KBM-7 (cell line): ENCODE results near the gene MCRS1.

Experiments
- DNase-seq: peaks from one replicate; pipeline ENCODE4 v3.0.0-alpha.2; 2015
- in situ Hi-C: fragments of 300-500 bp; cut with MboI; formaldehyde crosslinking; loops from 2 replicates; pipeline ENCODE4 v1.14.3; 2020; ENCODE audit warnings: low sequenced_read_pairs, low pct_unique_long_range_greater_than_20kb, mixed read lengths

MCRS1 gene

DNA sequence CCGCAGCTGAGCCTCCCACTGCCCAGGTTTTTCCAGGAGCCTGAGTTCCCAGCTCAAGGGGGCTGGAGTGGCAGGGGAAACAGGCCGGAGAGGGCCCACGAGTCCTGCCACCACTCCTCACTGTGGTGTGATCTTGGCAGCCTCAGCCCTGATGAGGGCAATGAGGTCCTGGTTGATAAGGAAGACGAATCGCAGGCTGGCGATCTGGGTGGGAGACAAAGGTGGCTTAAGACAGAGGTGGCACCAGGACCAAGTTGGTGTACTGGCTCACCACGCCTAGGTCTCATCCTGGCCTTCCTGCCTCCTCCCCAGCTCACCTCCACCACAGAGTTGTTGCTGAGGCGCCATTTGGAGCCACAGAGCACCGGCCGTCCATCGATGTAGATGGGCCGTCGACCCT lies 9.4 kb downstream of the MCRS1 start:
- in situ Hi-C loops: no loop called here
- no peak for DNase-seq

DNA sequence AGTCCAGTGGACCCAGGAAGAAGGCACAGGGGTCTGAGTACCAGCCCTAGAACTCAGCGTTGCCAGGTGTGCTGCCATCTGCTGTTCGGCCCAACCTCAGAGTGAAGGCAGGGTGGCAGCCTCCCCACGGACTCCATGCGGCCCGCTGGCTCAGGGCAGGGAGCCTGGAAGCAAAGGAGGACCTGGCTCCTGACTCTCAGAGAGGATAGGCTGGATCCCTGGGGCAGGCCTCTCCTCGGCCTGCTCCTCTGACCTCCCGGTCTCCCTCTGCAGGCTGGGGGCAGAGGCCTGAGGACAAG lies 10.1 kb downstream of the MCRS1 start:
- no peak for DNase-seq
- in situ Hi-C loops: no loop called here

DNA sequence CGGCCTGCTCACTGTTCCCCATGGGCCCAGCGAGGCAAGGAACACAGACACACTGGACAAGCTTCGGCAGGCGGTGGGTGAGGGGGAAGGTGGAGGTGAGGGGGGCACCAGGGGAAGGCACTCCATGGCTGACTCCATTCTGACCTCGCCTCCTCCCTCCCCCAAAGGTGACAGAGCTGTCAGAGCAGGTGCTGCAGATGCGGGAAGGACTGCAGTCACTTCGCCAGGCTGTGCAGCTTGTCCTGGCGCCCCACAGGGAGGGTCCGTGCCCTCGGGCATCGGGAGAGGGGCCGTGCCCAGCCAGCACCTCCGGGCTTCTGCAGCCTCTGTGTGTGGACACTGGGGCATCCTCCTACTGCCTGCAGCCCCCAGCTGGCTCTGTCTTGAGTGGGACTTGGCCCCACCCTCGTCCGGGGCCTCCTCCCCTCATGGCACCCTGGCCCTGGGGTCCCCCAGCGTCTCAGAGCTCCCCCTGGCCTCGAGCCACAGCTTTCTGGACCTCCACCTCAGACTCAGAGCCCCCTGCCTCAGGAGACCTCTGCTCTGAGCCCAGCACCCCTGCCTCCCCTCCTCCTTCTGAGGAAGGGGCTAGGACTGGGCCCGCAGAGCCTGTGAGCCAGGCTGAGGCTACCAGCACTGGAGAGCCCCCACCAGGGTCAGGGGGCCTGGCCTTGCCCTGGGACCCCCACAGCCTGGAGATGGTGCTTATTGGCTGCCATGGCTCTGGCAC lies 10.6 kb downstream of the MCRS1 start:
- in situ Hi-C loops: no loop called here
- no peak for DNase-seq

DNA sequence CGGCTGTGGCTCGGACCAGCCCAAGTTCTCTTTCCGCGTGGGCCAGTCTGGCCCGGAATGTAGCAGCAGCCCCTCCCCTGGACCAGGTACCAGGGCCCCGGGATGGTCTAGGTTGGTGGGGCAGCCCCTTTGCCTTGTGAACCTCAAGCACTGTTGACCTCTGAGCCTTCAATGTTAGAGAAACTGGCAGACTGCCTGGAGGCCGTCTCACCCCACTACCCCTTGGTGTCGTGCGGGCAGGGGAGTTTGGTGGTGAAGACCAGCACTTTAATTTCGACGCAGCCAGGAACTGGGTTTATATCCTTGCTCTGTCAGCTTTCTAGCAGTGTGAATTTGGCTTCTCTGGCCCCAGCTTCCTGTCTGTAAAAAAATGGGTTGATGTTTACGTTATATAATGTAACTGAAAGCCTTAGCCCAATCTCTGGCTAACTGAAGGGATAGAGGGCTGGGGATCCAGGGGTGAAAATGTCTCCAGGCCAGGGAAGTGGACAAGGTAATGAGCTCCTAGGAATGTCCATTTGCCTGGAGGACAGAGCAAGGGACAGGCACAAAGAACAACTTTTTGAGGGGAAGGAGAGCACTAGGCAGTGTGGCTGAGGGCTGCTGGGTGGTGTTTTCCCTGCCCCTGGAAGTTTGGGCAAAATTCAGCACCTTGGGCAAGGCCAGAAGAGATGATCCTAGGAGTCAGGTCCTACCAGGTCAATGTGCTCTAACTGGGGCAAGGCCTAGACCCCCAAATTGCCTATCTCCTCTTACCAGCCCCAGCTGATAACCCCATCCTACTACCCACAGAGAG lies 11.4 kb downstream of the MCRS1 start:
- in situ Hi-C loops: no loop called here
- DNase-seq: no peak

DNA sequence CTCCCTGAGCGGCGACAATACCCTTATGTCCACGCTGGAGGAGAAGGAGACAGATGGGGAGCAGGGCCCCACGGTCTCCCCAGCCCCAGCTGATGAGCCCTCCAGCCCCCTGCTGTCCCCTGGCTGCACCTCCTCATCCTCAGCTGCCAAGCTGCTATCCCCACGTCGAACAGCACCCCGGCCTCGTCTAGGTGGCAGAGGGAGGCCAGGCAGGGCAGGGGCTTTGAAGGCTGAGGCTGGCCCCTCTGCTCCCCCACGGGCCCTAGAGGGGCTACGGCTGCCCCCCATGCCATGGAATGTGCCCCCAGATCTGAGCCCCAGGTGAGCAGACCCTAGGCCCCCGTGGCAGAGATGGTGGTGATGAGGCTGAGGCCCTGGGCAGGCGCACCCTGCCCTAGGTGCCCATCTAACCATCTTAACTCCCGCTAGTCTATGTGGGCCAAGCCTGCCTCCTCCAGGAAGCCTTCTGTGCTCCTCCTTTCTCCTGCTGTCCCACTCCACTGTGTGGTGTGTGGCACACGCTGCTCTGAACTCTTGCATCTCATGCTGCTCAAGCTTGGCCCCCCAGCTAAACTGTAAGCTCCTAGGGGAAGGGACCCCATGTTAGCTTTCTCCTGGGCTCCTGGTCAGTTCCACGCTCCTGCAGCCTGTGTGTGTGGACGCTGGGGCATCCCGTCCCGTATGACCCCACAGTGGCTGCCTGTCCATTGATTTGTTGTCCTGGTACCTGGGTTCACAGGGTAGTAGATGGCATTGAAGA lies 12.1 kb downstream of the MCRS1 start:
- in situ Hi-C loops: no loop called here

DNA sequence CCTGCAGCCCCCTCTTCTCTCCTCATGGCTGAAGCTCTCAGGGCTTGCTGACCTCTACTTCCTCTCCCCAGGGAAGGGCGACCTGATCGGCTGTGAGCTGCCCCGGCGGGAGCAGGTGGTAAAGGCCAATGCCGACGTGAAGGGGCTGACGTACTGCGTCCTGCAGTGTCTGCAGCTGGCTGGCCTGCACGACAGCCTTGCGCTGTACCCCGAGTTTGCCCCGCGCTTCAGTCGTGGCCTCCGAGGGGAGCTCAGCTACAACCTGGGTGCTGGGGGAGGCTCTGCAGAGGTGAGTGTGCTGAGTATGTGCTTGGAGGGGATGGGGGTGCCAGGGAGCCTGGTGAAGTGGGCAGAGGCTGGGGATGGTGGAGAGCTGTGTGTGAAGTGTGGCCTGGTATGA lies 13.7 kb downstream of the MCRS1 start:
- no peak for DNase-seq
- in situ Hi-C loops: no loop called here

More for the DNA sequence above, 12.1 kb downstream of the MCRS1 start:
- no peak for DNase-seq

DNA sequence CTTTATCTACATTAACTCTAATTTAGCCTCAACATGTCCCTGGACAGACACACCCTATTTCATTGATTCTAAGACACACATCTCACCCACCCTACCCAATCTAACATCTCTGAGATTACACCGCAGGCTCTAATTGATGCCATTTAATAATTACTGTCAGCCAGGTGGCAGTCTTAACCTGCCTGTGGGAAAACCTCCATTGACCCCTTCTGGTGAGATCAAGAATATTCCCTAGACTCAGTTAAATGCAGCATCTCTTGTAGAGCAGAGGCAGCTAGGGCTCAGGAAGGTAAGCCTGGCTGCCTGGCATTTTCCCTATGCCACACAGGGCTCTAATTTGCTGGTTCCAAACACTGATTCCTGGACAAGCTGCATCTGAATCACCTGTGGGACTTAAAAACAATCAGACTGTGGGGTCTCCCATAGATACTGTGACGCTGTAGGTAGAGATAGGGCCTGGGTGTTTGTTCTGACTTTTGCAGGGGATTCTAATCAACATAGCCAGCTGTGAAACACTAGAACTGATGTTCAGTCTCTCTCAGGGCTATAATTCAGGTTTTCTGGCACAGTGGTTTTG lies 14.3 kb downstream of the MCRS1 start:
- in situ Hi-C loops: no loop called here
- DNase-seq: peak; percentile 40

DNA sequence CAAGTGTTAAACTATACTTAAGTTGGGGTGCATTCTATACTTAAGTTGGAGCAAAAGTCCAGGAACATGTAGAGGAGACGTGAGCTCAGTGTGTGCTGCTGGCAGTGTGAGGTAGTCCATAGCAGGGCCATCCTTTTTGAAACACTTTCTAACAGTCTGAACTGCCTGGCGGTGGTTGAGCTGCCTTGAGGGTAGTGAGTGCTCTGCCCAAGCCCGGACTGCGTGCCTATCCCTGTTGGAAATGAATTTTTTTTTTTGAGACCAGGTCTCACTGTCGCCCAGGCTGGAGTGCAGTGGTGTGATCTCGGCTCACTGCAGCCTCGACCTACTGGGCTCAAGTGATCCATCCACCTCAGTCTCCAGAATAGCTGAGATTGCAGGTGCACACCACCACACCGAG lies 15.0 kb downstream of the MCRS1 start:
- in situ Hi-C loops: no loop called here
- DNase-seq: no peak

DNA sequence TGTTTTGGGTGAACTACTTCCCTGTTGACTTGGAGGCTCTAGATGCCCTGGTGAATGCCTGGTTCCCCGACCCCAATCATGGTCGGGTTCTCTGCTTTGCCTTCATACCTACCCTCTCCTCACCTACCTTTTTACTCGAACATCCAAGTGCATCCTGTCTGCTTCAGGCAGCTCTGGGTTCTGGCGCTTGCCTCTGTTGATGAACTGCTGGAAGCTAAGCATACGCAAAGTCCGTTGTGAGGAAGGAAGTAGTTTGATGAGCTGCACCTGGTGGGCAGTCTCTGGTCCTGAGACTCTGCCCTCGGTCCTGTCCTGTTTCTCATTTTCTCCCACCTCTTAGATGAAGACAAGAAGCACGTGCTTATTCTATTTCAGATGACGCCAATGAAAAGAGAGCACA lies 15.5 kb downstream of the MCRS1 start:
- in situ Hi-C loops: no loop called here
- no peak for DNase-seq

DNA sequence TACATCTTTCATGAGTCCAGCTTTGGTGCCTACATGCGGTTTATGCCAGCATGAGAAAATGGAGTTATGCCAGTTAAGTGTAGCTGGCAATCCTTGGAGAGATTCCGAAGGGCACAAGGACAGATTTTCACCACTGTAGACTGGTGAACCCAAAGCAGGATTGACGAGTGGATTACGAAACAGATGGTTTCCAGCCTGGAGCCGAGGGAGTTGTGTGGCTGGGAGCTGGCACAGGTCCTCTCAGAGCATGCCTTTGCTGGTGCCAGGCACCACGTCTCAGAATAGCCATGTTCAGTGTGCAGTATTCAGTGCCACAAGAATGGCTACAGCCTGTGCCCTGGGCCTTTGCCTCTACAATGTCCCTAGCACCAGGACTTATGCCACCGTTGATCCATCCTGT lies 15.9 kb downstream of the MCRS1 start:
- in situ Hi-C loops: no loop called here
- DNase-seq: no peak

DNA sequence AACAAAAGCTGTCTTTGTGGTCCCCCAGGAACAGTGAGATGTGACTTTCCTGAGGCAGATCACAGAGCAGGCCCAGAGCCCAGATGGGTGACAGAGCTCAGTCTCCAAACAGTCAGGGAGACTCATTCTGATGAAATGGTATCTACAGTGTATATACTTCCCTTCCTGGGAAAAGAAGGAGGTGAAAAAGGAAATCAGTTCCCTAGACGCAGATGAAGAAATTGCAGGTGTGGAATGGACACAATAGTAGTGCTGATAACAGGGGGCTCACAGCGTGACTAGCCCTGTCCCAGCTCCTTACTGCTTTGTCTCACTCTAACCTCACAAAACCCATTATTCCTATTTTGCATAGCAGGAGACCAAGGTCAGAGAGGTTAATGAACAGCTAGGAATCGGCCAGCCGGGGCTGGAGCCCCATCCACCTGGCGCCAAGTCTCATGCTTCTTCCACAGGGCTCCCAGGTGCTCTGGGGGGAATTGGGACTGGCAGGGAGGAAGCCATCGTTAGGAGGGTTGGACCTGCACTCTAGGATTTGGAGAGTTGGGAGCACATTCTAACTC lies 17.2 kb downstream of the MCRS1 start:
- DNase-seq: no peak
- in situ Hi-C loops: no loop called here

DNA sequence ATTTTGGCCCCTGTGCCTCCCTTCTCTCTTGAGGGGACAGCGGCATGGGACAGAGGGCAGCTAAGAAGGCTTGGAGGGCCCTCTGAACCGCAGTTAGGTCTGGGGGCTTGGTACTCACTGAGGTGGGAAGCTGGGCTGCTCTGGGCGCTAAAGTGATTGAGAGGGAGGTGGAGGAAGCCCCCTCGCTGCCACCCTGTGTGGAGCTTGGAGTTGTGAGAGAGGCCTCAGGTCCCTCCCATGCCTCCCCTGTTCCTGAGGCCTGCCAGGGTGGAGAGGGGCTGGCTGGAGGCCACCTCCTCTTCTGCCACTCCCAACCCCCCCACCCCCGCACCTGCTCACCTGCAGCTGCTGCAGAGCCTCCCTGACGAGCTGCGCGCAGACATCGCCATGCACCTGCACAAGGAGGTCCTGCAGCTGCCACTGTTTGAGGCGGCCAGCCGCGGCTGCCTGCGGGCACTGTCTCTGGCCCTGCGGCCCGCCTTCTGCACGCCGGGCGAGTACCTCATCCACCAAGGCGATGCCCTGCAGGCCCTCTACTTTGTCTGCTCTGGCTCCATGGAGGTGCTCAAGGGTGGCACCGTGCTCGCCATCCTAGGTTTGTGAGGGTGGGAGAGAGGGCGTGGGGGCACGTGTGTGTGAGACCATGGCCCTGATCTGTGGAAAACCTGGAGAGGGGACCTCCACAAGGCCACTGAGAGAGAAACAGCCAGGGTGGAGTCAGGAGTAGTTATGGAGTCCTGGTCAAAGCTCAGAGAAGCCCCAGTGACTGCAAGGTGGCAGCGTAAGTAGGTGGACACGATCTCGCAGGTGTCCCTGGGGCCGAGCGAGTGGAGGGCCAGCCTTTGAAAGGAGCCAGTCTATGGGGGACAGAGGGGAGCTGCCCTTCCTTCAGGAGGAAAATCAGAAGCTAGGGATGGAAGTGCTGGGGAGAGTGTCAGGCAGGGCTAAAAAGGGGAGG lies 17.9 kb downstream of the MCRS1 start:
- in situ Hi-C loops: no loop called here
- DNase-seq: no peak

DNA sequence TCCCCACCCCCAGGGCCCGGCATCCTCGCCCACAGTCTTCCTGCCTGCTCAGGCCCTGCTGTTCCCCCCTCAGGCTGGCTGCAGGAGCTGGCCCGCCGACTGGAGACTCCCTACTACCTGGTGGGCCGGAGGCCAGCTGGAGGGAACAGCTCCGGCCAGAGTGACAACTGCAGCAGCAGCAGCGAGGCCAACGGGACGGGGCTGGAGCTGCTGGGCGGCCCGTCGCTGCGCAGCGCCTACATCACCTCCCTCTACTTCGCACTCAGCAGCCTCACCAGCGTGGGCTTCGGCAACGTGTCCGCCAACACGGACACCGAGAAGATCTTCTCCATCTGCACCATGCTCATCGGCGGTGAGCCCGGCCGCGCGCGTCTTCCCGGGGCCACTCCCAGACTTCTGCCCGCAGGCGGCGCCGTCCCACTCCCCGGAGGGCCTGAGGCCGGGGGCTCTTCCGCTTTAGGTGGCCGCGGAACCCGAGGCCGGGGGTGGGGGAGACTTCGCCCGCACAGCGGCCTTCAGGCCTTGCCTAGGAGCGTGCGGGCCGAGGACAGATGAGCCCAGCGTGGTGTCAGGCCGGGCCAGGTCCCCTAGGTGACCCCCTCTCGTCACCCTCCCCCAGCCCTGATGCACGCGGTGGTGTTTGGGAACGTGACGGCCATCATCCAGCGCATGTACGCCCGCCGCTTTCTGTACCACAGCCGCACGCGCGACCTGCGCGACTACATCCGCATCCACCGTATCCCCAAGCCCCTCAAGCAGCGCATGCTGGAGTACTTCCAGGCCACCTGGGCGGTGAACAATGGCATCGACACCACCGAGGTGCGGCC lies 18.9 kb downstream of the MCRS1 start:
- DNase-seq: no peak
- in situ Hi-C loops: no loop called here

DNA sequence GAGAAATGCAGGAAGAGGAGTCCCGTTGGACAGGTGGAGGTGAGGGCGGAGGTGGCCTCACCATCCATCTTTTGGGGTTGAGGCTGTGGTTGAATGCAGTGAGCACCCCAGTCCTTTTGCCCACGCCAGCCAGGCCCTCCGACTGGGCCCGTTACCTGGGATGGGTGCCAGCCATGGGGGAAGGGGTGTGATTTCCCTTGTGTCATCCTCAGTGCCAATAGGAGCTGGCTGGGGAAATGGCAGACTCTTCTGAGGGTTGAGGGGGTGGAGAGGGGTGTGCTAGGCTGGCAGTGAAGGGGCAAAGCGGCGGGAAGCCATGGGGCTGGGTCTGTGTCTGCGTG lies 19.5 kb downstream of the MCRS1 start:
- in situ Hi-C loops: no loop called here
- no peak for DNase-seq

DNA sequence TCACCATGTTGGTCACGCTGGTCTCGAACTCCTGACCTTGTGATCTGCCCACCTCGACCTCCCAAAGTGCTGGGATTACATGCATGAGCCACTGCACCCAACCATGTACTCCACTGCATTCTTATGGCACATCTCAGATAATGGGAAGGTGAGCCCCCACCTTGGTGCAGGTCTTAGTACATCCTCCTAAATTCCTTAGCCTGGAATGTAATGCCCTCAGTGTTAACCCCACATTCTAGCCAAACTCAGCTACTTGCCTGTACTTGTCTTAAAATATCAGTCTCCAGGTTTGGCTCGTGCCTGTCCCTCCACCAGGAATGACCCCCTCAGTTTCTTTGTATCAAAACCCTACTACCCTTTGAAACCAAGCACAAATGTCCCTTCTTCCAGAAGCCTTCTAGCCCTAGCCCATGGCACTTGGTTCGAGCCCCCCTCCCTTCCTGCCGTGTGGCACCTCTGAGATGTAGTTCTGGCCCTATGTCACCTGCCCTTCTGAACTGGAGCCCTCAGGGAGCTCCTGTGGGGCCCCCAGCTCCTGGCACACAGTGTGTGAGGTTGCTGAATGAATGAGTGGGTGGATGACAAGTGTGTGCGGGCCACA lies 20.8 kb downstream of the MCRS1 start:
- no peak for DNase-seq
- in situ Hi-C loops: no loop called here

DNA sequence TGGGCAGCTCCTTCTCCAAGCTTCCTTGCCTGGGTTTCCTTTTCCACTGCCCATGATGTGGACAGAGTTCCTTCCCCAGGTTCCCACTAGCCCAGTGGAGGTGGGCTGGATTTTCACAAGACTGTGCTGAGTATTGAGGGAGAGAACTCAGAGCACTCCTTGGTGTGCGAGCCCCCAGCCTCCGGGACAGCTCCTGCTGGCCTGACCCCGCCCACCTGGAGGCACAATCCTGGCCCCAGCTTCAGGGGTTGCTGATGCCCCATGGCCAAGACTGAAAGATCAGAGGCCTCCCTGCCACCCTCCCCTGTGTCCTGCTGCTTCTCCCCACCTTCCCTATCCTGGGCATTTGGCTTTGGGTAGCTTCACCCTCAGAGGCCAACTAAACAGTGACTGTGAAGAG lies 21.5 kb downstream of the MCRS1 start:
- in situ Hi-C loops: no loop called here
- DNase-seq: no peak

DNA sequence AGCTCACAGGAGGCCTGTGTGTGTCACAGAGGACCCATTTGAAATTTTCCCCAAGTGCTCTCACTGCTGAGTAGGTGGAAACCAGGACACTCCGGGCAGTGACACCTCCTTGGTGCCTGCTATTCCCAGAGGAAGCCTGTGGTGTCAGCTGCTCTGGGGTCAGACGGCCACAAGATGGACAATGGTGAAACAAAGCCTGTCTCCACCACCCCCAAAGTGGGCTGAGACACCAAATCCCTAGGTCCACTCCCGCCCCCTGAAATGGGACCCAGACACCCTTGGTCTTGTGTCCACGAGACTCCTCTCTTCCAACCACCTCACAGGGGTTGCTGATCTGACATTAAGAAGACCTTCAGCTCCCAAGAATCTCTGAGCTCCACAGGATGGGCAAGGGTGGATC lies 22.1 kb downstream of the MCRS1 start:
- DNase-seq: no peak
- in situ Hi-C loops: no loop called here
